HFF-Myc (cell line): ENCODE data around the gene FLT3.

Experiments used
- DNase-seq: peaks from one replicate; pipeline ENCODE4 v3.0.0-alpha.2; 2011; ENCODE audit warnings: low read depth; ENCODE audit errors: extremely low read depth
- H3K4me3 ChIP-seq: replicated peaks from 2 replicates; pipeline ENCODE4 v1.5.1; 2011; ENCODE audit warnings: low read depth, mild to moderate bottlenecking, control low read depth, low read length
- CTCF ChIP-seq: IDR thresholded peaks from 2 replicates; pipeline ENCODE4 v1.5.1; 2012; ENCODE audit warnings: mild to moderate bottlenecking, low read depth, low read length, control low read depth; ENCODE audit errors: missing control alignments

The FLT3 gene

GRCh38 chr13:28002886-28003698 lies 97.3 kb downstream of the FLT3 start:
- TF ChIP-seq CTCF: no peak
- no peak for DNase-seq
- no peak overlapping the region for H3K4me3 ChIP-seq

GRCh38 chr13:28001837-28002473 lies 98.4 kb downstream of the FLT3 start:
- no peak for DNase-seq
- no peak overlapping the region for H3K4me3 ChIP-seq
- TF ChIP-seq CTCF: no peak

GRCh38 chr13:28001049-28001448 lies 99.3 kb downstream of the FLT3 start:
- H3K4me3 ChIP-seq: no peak overlapping the region
- DNase-seq: no peak
- no peak for TF ChIP-seq CTCF

GRCh38 chr13:28000567-28000966 lies 99.8 kb downstream of the FLT3 start:
- no peak for DNase-seq
- H3K4me3 ChIP-seq: no peak overlapping the region

GRCh38 chr13:27997904-27998522 lies 102.4 kb downstream of the FLT3 start:
- no peak overlapping the region for H3K4me3 ChIP-seq
- TF ChIP-seq CTCF: peak; percentile 60
- DNase-seq: no peak

More at GRCh38 chr13:28000567-28000966, 99.8 kb downstream of the FLT3 start:
- no peak for TF ChIP-seq CTCF

GRCh38 chr13:27991881-27992280 lies 108.5 kb downstream of the FLT3 start:
- no peak overlapping the region for H3K4me3 ChIP-seq
- no peak for TF ChIP-seq CTCF
- no peak for DNase-seq
